Inflammatory macrophage treated with lipopolysaccharide for 4 hours (primary cell): ENCODE measurements around the gene LRRC7.
"Not testable (repeated sequence)": the region's sequence is repeated elsewhere in the genome, so short reads cannot be mapped to it uniquely, and the experiment has no call there.

Experiments used
- DNase-seq: peaks from one replicate; pipeline ENCODE4 v3.0.0-alpha.2; 2020

Gene LRRC7

GRCh38 chr1:69787151-69787550, 219.4 kb downstream of the LRRC7 start:
- no peak for DNase-seq

GRCh38 chr1:69791311-69791710, 223.6 kb downstream of the LRRC7 start:
- DNase-seq: no peak

- DNase-seq: no peak
These were observed 227.1 kb downstream of the LRRC7 start for GRCh38 chr1:69794831-69795230.

GRCh38 chr1:69814926-69815325, 247.2 kb downstream of the LRRC7 start:
- DNase-seq: no peak

GRCh38 chr1:69824932-69825331, 257.2 kb downstream of the LRRC7 start:
- no peak for DNase-seq

GRCh38 chr1:69827732-69828131, 260.0 kb downstream of the LRRC7 start:
- no peak for DNase-seq

- DNase-seq: no peak
These were observed 265.8 kb downstream of the LRRC7 start for GRCh38 chr1:69833536-69833935.

- no peak for DNase-seq
These were observed 266.6 kb downstream of the LRRC7 start for GRCh38 chr1:69834336-69834735.

- DNase-seq: no peak
These were observed 268.2 kb downstream of the LRRC7 start for GRCh38 chr1:69835955-69836354.

GRCh38 chr1:69836971-69837636, 269.4 kb downstream of the LRRC7 start:
- DNase-seq: no peak

GRCh38 chr1:69842326-69842725, 274.6 kb downstream of the LRRC7 start:
- DNase-seq: no peak

- no peak for DNase-seq
These were observed 277.9 kb downstream of the LRRC7 start for GRCh38 chr1:69845655-69846054.

- no peak for DNase-seq
These were observed 278.5 kb downstream of the LRRC7 start for GRCh38 chr1:69846267-69846666.

GRCh38 chr1:69847670-69848069, 279.9 kb downstream of the LRRC7 start:
- DNase-seq: no peak

- no peak for DNase-seq
These were observed 284.4 kb downstream of the LRRC7 start for GRCh38 chr1:69852151-69852550.

- no peak for DNase-seq
These were observed 285.0 kb downstream of the LRRC7 start for GRCh38 chr1:69852706-69853105.

GRCh38 chr1:69858534-69858933, 290.8 kb downstream of the LRRC7 start:
- no peak for DNase-seq

GRCh38 chr1:69861641-69862040, 293.9 kb downstream of the LRRC7 start:
- DNase-seq: no peak

- DNase-seq: no peak
These were observed 295.2 kb downstream of the LRRC7 start for GRCh38 chr1:69862906-69863305.

- no peak for DNase-seq
These were observed 296.0 kb downstream of the LRRC7 start for GRCh38 chr1:69863704-69864103.

GRCh38 chr1:69871412-69871811, 303.7 kb downstream of the LRRC7 start:
- DNase-seq: no peak

GRCh38 chr1:69878338-69878737, 310.6 kb downstream of the LRRC7 start:
- no peak for DNase-seq

GRCh38 chr1:69888016-69888415, 320.3 kb downstream of the LRRC7 start:
- not testable (repeated sequence) for DNase-seq

- DNase-seq: no peak
These were observed 320.9 kb downstream of the LRRC7 start for GRCh38 chr1:69888657-69889056.

GRCh38 chr1:69898403-69898947, 330.8 kb downstream of the LRRC7 start:
- DNase-seq: no peak
